Suprapubic skin (tissue), 4 donors: ENCODE data around the gene SLC4A8.

Experiments
- CTCF ChIP-seq, 2 donors: fragments of 200-600 bp in 1 of 2; fragments of 450-650 bp in 1 of 2; sonication (generic) in 1 of 2; IDR thresholded peaks; one replicate each; pipeline ENCODE4 v1.5.1; 2016 to 2019; ENCODE audit warnings: antibody characterized with exemption in 2 of 2, mild to moderate bottlenecking in 1 of 2, moderate library complexity in 1 of 2
- POLR2A ChIP-seq, 2 donors: fragments of 450-650 bp; IDR thresholded peaks; one replicate each; pipeline ENCODE4 v1.6.1; 2017; ENCODE audit warnings: antibody characterized with exemption in 2 of 2, mild to moderate bottlenecking in 2 of 2, moderate library complexity in 2 of 2
- POLR2AphosphoS5 ChIP-seq, 3 donors: sonication (generic); formaldehyde crosslinking; IDR thresholded peaks; one replicate each; pipeline ENCODE4 v1.6.1; 2017; ENCODE audit warnings: antibody characterized with exemption in 3 of 3

- TF ChIP-seq CTCF (IDR thresholded peaks at IDR 0.05), result no peak
- TF ChIP-seq POLR2A (IDR thresholded peaks at IDR 0.05), result no peak
- TF ChIP-seq POLR2AphosphoS5 (IDR thresholded peaks at IDR 0.05), result no peak
Measured at GRCh38 chr12:51524386-51524901, 99.8 kb downstream of the SLC4A8 start.
